A549 (cell line): ENCODE data around the gene HIVEP3. TPM values are rescaled to one million over a fixed set of nuclear protein-coding genes. Genes with fewer than 3 reads are reported as not detected.

Source experiments
- ATAC-seq, 2 experiments: fragments of 200-7000 bp in 1 of 2; fragments of >200 bp in 1 of 2; cut with Nextera tagmentation in 1 of 2; cut with Tn5 transposase in 1 of 2; 3 replicates each; pipeline versions ENCODE4 v1.8.0 to v1.9.1; 2018 to 2020; ENCODE audit warnings: mild to moderate bottlenecking in 1 of 2, moderate library complexity in 1 of 2
- CTCF ChIA-PET: fragments of 300-600 bp; sonication (Branson Sonifier 250); formaldehyde crosslinking; extraction: SDS; loops from one replicate; lab custom pipeline; 2021; ENCODE audit warnings: antibody characterized with exemption, inconsistent platforms; lab: Yijun Ruan, JAX
- POLR2A ChIA-PET: fragments of 350-600 bp; formaldehyde crosslinking; extraction: SDS; loops from one replicate; lab custom pipeline; 2021; ENCODE audit warnings: antibody characterized with exemption, inconsistent platforms; lab: Yijun Ruan, JAX
- DNase-seq, 2 experiments: peaks; one replicate each; pipeline versions ENCODE4 v3.0.0 to v3.0.0-alpha.2; 2011 to 2016; ENCODE audit warnings: low read depth in 1 of 2, low spot score in 1 of 2
- FAIRE-seq: peaks from 2 replicates; lab custom pipeline; 2011; peaks lifted over from hg19 to GRCh38; lab: Jason Lieb, UNC
- H3K27ac ChIP-seq, 2 experiments: fragments of >200 bp; sonication (Bioruptor Twin); formaldehyde crosslinking; 3 replicates each; pipeline ENCODE4 v1.5.1; 2016 to 2017
- H3K4me1 ChIP-seq: fragments of >200 bp; sonication (Bioruptor Twin); formaldehyde crosslinking; 3 replicates; pipeline ENCODE4 v1.6.1; 2016
- H3K4me2 ChIP-seq: fragments of >200 bp; sonication (Bioruptor Twin); formaldehyde crosslinking; 3 replicates; pipeline ENCODE4 v1.6.1; 2016
- H3K4me3 ChIP-seq: fragments of >200 bp; sonication (Bioruptor Twin); formaldehyde crosslinking; 3 replicates; pipeline ENCODE4 v1.5.1; 2016
- H3K9me3 ChIP-seq: fragments of >200 bp; sonication (Bioruptor Twin); formaldehyde crosslinking; 3 replicates; pipeline ENCODE4 v1.6.1; 2016
- CBX8 ChIP-seq: fragments of 200-600 bp; sonication (generic); IDR thresholded peaks from 2 replicates; pipeline ENCODE4 v1.6.1; 2016
- HES2 ChIP-seq: fragments of >200 bp; sonication (Bioruptor Twin); formaldehyde crosslinking; IDR thresholded peaks from 2 replicates; pipeline ENCODE4 v1.6.1; 2016
- JUN ChIP-seq, 2 experiments: fragments of >200 bp; sonication (Bioruptor Twin); formaldehyde crosslinking; IDR thresholded peaks; 2 replicates in 1 of 2; 3 replicates in 1 of 2; pipeline ENCODE4 v1.6.1; 2016 to 2017
- KDM5A ChIP-seq: fragments of 200-600 bp; sonication (generic); IDR thresholded peaks from 2 replicates; pipeline ENCODE4 v1.6.1; 2016; ENCODE audit warnings: antibody characterized with exemption, mild to moderate bottlenecking
- MAFK ChIP-seq: fragments of 450-650 bp; IDR thresholded peaks from 2 replicates; pipeline ENCODE4 v1.6.1; 2014; ENCODE audit not compliant: partially characterized antibody
- MAZ ChIP-seq: fragments of 150-350 bp; IDR thresholded peaks from 2 replicates; pipeline ENCODE4 v1.6.1; 2014; ENCODE audit warnings: antibody characterized with exemption, low read depth, low read length, borderline replicate concordance
- NPAS2 ChIP-seq: fragments of 250-450 bp; sonication (Bioruptor Pico); IDR thresholded peaks from 2 replicates; pipeline ENCODE4 v1.8.0; 2022; ENCODE audit warnings: mild to moderate bottlenecking, moderate library complexity, borderline replicate concordance
- RAD21 ChIP-seq, 2 experiments: fragments of >200 bp in 1 of 2; sonication (Bioruptor Twin) in 1 of 2; formaldehyde crosslinking in 1 of 2; IDR thresholded peaks in 1 of 2; conservative IDR thresholded peaks in 1 of 2; 2 replicates in 1 of 2; 3 replicates in 1 of 2; pipeline ENCODE4 v1.6.1; 2012 to 2018; ENCODE audit warnings: inconsistent platforms in 1 of 2
- RNF2 ChIP-seq: fragments of 200-600 bp; sonication (generic); IDR thresholded peaks from 2 replicates; pipeline ENCODE4 v1.6.1; 2016; ENCODE audit warnings: low read depth, mild to moderate bottlenecking, antibody characterized with exemption, moderate library complexity, borderline replicate concordance
- TP53 ChIP-seq: fragments of 250-450 bp; sonication (Bioruptor Pico); IDR thresholded peaks from 2 replicates; pipeline ENCODE4 v1.5.0; 2021; ENCODE audit warnings: mild to moderate bottlenecking, moderate library complexity
- ZC3H11A ChIP-seq: fragments of 450-650 bp; IDR thresholded peaks from 2 replicates; pipeline ENCODE4 v1.6.1; 2014; ENCODE audit warnings: antibody characterized with exemption, mild to moderate bottlenecking
- WGBS: methylation state at CpG from one replicate; pipeline ENCODE4 v1.1.6; 2017; ENCODE audit errors: missing lambda C conversion rate; 5-methylcytosine and 5-hydroxymethylcytosine counted together
- polyA plus RNA-seq, 4 experiments: library from polyadenylated mRNA; depleted of rRNA in 3 of 4; stranded (reverse); fragments of >200 nt; fragmentation: RNase III in 1 of 4; extraction: RNeasy Plus Mini Kit Qiagen cat#74134 plus additional on column Dnase treatment in 1 of 4; gene quantifications; 2 replicates in 3 of 4; 3 replicates in 1 of 4; pipeline ENCODE4 v1.2.3, GENCODE V29; 2011 to 2017
- TF ChIP-seq, protein P1 (sequence below): fragments of 150-350 bp; IDR thresholded peaks from 2 replicates; pipeline ENCODE4 v1.6.1; 2014; ENCODE audit warnings: low read depth, mild to moderate bottlenecking, low read length
- TF ChIP-seq, protein P2 (sequence below): fragments of >200 bp; sonication (Bioruptor Twin); formaldehyde crosslinking; IDR thresholded peaks from 3 replicates; pipeline ENCODE4 v1.6.1; 2016
- TF ChIP-seq, protein P3 (sequence below): IDR thresholded peaks from 2 replicates; pipeline ENCODE4 v1.6.1; 2012

Gene HIVEP3
- polyA plus RNA-seq, 2 of the 4 experiments (the other 2 are of a cell fraction): 1.5 to 2.0 TPM

GRCh38 chr1:41807390-41807789 is 111.3 kb downstream of the HIVEP3 start:
- ATAC-seq: no peak
- CTCF ChIA-PET: interaction anchor here (1.1 kb wide), 1 partner anchor 366 kb away, joined by 3 read pairs; no protein-coding TSS in a partner anchor
- H3K27ac ChIP-seq: no peak overlapping the region
- no peaks in the 10 kb centered on the region for H3K9me3 ChIP-seq
- H3K4me2 ChIP-seq: no peak overlapping the region
- peaks cover 5% of the 10 kb centered on the region; the same call in 1 of the 3 replicates for H3K4me1 ChIP-seq
- POLR2A ChIA-PET: no interaction called here
- WGBS: 85% methylated on average over 6 of the region's 6 CpGs
- TF ChIP-seq NPAS2 (CRISPR knock-in tag) (no peak), RAD21 (conservative IDR thresholded peaks at IDR 0.05 in 1 of 2, IDR thresholded peaks at IDR 0.05 in 1 of 2) (no peak), TP53 (CRISPR knock-in tag) (no peak)
- H3K4me3 ChIP-seq: no peak overlapping the region
- no peak for DNase-seq
- no peak for FAIRE-seq

DNA sequence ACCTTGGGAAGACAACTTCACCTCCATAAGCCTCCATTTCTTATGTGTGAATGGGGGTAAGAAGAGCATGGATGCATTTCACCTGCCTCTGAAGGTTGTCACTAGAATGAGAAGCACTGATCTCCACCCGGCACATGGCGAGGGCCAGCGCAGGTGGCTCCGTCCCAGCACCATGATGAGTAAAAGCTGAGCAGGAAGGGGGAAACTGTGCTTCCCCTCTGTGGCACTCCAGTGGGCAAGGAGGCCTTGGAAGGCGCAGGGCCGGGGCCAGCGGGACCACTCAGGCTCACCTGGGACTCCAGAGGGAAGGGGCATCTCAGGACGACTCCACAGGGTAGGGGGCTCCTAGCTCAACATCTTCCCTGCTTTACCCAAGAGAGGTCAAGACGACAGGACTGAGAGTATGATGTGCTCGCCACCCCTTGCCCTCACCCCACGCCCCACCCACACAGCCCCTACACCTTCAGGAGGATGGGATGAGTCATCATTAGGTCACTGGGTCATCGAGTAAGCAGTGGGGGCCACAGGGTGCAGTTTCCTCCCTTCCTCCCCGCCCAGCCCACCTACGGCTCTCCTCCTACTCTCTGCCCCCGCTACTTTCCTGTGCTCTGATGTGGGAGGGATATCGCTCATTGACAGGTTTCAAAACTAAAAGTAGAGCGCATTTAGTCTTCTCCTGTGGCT is 112.1 kb downstream of the HIVEP3 start:
- ChIA-PET CTCF (no interaction called here), POLR2A (no interaction called here)
- Histone ChIP-seq H3K27ac (no peak overlapping the region), H3K9me3 (no peaks in the 10 kb centered on the region), H3K4me3 (no peak overlapping the region), H3K4me2 (no peak overlapping the region), H3K4me1 (no peaks in the 10 kb centered on the region; the same call in 2 of the 3 replicates)
- WGBS: 78% methylated on average over 12 of the region's 17 CpGs
- FAIRE-seq (no peak), DNase-seq (no peak), ATAC-seq (no peak)
- TF ChIP-seq, protein P1, sequence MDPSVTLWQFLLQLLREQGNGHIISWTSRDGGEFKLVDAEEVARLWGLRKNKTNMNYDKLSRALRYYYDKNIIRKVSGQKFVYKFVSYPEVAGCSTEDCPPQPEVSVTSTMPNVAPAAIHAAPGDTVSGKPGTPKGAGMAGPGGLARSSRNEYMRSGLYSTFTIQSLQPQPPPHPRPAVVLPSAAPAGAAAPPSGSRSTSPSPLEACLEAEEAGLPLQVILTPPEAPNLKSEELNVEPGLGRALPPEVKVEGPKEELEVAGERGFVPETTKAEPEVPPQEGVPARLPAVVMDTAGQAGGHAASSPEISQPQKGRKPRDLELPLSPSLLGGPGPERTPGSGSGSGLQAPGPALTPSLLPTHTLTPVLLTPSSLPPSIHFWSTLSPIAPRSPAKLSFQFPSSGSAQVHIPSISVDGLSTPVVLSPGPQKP: no peak
- TF ChIP-seq JUN (IDR thresholded peaks at IDR 0.05) (no peak), NPAS2 (CRISPR knock-in tag) (no peak), RNF2 (no peak), ZC3H11A (no peak), HES2 (no peak), CBX8 (no peak), MAZ (no peak)
- TF ChIP-seq, protein P2, sequence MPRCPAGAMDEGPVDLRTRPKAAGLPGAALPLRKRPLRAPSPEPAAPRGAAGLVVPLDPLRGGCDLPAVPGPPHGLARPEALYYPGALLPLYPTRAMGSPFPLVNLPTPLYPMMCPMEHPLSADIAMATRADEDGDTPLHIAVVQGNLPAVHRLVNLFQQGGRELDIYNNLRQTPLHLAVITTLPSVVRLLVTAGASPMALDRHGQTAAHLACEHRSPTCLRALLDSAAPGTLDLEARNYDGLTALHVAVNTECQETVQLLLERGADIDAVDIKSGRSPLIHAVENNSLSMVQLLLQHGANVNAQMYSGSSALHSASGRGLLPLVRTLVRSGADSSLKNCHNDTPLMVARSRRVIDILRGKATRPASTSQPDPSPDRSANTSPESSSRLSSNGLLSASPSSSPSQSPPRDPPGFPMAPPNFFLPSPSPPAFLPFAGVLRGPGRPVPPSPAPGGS: no peak
- TF ChIP-seq, protein P3, sequence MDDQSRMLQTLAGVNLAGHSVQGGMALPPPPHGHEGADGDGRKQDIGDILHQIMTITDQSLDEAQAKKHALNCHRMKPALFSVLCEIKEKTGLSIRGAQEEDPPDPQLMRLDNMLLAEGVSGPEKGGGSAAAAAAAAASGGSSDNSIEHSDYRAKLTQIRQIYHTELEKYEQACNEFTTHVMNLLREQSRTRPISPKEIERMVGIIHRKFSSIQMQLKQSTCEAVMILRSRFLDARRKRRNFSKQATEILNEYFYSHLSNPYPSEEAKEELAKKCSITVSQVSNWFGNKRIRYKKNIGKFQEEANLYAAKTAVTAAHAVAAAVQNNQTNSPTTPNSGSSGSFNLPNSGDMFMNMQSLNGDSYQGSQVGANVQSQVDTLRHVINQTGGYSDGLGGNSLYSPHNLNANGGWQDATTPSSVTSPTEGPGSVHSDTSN: no peak

- no peak overlapping the region for H3K4me3 ChIP-seq
- ChIA-PET CTCF (no interaction called here), POLR2A (no interaction called here)
- WGBS: 75% methylated on average over 7 of the region's 8 CpGs
- FAIRE-seq: no peak
- no peaks in the 10 kb centered on the region for H3K9me3 ChIP-seq
- TF ChIP-seq KDM5A (no peak), MAFK (no peak)
- DNase-seq: no peak
- H3K4me2 ChIP-seq: no peak overlapping the region
- H3K27ac ChIP-seq: no peak overlapping the region
- ATAC-seq: no peak
- no peaks in the 10 kb centered on the region for H3K4me1 ChIP-seq
Measured at GRCh38 chr1:41805771-41806471, 112.8 kb downstream of the HIVEP3 start.
